ENCODE data around the gene ACACB.

DNA sequence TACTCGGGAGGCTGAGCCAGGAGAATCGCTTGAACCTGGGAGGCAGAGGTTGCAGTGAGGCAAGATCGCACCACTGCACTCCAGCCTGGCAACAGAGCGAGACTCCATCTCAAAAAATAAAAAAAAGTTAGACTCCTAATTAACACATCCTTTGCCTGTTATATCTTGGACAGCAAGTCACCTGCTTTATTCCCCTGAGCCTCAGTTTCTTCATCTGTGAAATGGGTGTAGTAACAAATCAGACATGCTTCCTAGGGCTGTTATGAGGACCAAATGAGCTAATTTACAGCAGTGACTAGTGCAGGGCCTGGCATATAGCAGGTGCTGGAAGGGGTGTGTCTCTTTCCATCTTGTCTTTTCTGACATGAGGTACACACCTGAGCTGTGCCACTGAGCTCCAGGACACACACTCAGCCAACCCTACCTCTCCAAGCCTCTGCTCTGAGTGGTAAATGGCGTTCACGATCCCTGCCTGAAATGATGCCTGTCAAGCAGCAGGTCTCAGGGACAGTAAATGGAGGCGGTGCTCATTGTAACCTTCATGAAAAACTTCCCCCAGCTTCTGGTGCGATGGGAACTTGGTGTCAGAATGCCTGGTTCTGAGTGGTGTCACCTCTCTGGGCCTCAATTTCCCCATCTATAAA, 161.0 kb downstream of the ACACB start:
- TF ChIP-seq TAF1 (IDR thresholded peaks at IDR 0.05; ENCODE audit: borderline replicate concordance, insufficient read depth, low read length), result no peak
- TF ChIP-seq POLR2AphosphoS5 (IDR thresholded peaks at IDR 0.05; ENCODE audit: low read depth, low read length), result no peak
- TF ChIP-seq, protein P1, sequence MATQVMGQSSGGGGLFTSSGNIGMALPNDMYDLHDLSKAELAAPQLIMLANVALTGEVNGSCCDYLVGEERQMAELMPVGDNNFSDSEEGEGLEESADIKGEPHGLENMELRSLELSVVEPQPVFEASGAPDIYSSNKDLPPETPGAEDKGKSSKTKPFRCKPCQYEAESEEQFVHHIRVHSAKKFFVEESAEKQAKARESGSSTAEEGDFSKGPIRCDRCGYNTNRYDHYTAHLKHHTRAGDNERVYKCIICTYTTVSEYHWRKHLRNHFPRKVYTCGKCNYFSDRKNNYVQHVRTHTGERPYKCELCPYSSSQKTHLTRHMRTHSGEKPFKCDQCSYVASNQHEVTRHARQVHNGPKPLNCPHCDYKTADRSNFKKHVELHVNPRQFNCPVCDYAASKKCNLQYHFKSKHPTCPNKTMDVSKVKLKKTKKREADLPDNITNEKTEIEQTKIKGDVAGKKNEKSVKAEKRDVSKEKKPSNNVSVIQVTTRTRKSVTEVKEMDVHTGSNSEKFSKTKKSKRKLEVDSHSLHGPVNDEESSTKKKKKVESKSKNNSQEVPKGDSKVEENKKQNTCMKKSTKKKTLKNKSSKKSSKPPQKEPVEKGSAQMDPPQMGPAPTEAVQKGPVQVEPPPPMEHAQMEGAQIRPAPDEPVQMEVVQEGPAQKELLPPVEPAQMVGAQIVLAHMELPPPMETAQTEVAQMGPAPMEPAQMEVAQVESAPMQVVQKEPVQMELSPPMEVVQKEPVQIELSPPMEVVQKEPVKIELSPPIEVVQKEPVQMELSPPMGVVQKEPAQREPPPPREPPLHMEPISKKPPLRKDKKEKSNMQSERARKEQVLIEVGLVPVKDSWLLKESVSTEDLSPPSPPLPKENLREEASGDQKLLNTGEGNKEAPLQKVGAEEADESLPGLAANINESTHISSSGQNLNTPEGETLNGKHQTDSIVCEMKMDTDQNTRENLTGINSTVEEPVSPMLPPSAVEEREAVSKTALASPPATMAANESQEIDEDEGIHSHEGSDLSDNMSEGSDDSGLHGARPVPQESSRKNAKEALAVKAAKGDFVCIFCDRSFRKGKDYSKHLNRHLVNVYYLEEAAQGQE (IDR thresholded peaks at IDR 0.05; ENCODE audit: insufficient read depth in 1 of 2, low read depth in 2 of 2, low read length in 2 of 2), result no peak
- no peak for TF ChIP-seq SIN3A (IDR thresholded peaks at IDR 0.05; ENCODE audit: borderline replicate concordance, insufficient read depth, low read length)
- TF ChIP-seq FOXP2 (optimal IDR thresholded peaks at IDR 0.05; ENCODE audit: borderline replicate concordance, extremely low read depth, extremely low read length, insufficient read depth), result no peak
